ENCODE data around the gene KCTD18.

The KCTD18 gene

DNA sequence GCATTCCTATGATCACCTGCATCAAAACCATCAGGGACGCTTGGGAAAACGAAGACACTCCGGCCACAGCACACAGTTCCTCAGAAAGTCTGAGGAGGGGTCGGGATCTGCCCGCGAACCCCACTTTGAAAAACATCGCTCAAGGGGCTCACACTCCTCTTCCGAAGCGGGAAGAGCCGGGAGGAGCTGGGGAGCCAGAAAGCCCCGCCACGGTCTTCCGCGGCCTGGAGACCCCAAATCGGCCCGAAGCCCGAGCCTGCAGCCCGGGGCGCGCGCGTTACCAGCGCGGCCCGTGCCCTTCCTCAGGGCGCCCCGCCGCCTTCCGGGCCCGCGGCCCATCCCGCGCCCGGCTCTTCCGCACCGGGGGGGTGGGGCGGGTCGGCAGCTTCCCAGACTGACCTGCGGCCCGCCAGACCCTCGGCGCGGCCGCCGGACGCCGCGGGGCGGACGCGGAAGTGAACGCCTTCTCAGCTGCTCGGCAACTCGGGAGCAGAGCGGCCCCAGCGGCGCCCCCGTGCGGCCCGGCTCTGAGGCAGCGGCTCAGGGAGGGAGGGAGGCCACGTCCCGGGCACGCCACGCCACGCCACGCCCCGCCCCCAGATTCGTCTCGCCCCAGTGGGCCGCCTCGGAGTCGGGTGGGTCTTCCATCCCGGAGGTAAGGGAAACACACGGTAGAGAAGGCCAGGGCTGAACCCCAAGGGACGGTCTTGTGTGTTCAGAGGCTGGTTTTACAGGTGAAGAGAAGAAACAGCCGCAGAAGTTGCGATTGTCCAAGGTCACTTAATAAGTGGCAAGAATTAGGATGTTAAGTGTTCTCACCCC lies at the start of gene KCTD18:
KCTD18 (minus strand) TSS at position 457 of the 822 bp plus-strand sequence. CDS start 3,052 bp downstream, outside the sequence.
- peak; percentile 85 to 87 for DNase-seq (ENCODE audit: low read depth in 1 of 2, low spot score in 1 of 2)

GRCh38 chr2:200540793-200541192 lies 30.9 kb upstream of the KCTD18 start:
- no peak for DNase-seq (ENCODE audit: low read depth in 1 of 2, low spot score in 1 of 2)

DNA sequence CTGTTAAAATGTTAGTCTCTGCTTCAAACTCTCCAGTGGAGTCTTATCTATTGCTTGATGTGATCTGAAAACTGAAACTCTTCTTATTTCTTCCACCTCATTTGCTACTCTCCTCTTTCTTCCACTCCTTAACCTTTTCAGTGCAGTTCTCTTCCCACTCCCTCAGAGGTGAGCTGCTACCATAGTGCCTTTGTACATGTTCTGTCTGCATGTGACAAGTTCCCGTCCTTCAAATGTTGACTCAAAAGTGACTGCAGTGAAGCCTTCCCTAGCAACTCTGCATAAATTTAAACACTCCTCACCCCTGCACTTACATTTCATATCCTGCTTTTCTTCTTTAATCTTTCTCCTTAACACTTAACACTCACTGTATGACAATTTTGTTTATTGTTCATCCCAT lies 28.3 kb upstream of the KCTD18 start:
- no peak for DNase-seq (ENCODE audit: low read depth in 1 of 2, low spot score in 1 of 2)

- DNase-seq (ENCODE audit: low read depth in 1 of 2, low spot score in 1 of 2) = no peak
Measured at GRCh38 chr2:200534572-200534971, 24.7 kb upstream of the KCTD18 start.

GRCh38 chr2:200533754-200534153 lies 23.9 kb upstream of the KCTD18 start:
- DNase-seq (ENCODE audit: low read depth in 1 of 2, low spot score in 1 of 2) = no peak

DNA sequence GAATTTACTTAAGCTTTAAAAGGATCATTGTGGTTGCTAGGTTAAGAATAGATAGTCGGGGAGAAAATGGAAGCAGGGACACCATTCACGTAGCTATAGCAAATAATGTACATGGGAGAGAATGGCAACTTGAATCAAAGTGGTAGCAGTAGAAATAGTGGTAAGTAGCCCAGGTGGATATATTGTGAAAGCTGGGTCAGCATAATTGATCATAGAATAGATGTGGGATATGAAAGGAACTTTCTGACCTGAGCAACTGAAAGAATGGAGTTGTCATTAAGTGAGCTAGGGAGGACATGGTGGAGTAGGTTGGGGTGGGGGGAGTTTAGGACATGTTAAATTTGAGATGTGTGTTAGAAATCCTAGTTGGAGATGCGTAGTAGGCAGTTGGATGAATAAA lies 18.4 kb upstream of the KCTD18 start:
- no peak for DNase-seq (ENCODE audit: low read depth in 1 of 2, low spot score in 1 of 2)

GRCh38 chr2:200525882-200526651 lies 16.2 kb upstream of the KCTD18 start, which contains the start of gene SGO2:
SGO2 (plus strand) TSS chr2:200526207; CDS start chr2:200532976, 6,769 bp downstream.
- peak; percentile 89 to 92 for DNase-seq (ENCODE audit: low read depth in 1 of 2, low spot score in 1 of 2)

GRCh38 chr2:200525551-200525881 lies 15.6 kb upstream of the KCTD18 start:
- DNase-seq (ENCODE audit: low read depth in 1 of 2, low spot score in 1 of 2) = no peak

- DNase-seq (ENCODE audit: low read depth in 1 of 2, low spot score in 1 of 2) = no peak
Measured at GRCh38 chr2:200525066-200525465, 15.2 kb upstream of the KCTD18 start.

GRCh38 chr2:200523604-200524003 lies 13.7 kb upstream of the KCTD18 start:
- DNase-seq (ENCODE audit: low read depth in 1 of 2, low spot score in 1 of 2) = no peak

- no peak for DNase-seq (ENCODE audit: low read depth in 1 of 2, low spot score in 1 of 2)
Measured at GRCh38 chr2:200523158-200523557, 13.3 kb upstream of the KCTD18 start.

DNA sequence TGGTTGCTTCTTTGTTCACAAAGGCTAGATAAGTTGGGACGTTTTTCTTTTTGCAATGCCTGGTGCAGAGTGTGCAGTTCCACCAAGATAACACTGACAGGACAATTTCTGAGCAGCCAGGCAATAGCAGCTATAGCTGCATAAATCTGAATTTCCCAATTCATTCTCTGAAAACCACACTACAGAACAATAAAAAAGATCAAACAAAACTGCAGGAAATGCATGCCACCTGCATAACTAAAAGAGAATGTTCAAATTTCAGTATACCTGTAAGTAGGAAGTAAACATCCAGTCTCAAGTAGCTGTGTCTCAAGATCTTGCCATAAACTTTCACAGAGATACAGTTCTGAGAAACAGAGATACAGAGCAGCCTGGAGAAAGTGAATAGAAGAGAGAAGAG lies 5.3 kb upstream of the KCTD18 start:
- DNase-seq (ENCODE audit: low read depth in 1 of 2, low spot score in 1 of 2) = no peak

GRCh38 chr2:200509235-200509611 lies 645 bp downstream of the KCTD18 start:
- no peak for DNase-seq (ENCODE audit: low read depth in 1 of 2, low spot score in 1 of 2)

DNA sequence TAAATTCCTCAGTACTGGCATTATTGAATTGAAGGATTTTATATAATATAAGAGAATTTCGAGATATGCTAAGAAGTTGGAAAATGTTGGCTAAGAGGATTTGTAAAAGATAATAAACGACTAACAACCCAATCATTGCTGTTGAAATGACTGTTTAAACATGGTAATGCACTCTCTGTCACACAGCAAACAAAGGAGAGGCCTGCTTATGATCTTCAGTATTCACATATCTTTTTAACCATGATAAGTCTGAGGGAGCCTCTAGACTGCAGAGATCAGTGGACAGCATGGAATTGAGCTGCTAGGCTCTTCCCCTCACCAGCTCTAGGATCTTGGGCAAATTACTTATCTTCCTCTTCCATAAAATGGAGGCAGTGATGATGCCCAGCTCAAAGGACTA lies 2.7 kb downstream of the KCTD18 start:
- no peak for DNase-seq (ENCODE audit: low read depth in 1 of 2, low spot score in 1 of 2)

DNA sequence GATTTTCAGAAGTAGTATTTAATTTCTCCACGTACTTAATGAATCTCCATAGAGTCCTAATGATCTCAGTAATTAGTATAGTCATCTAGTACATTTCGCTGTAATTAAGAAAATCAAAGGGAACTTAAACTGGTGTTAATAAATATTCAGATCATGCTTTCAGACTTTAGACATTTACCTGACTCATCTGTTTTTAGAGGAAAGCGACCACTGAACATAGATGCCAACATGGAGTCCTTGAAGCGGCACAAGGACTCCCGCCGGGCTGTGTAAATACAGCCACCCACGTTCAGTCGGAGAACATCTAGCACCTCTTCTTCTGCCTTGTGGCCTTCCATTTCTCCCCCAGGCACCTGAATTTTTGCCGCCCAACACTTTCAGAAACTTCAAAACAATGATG lies 3.2 kb downstream of the KCTD18 start:
- DNase-seq (ENCODE audit: low read depth in 1 of 2, low spot score in 1 of 2) = no peak

DNA sequence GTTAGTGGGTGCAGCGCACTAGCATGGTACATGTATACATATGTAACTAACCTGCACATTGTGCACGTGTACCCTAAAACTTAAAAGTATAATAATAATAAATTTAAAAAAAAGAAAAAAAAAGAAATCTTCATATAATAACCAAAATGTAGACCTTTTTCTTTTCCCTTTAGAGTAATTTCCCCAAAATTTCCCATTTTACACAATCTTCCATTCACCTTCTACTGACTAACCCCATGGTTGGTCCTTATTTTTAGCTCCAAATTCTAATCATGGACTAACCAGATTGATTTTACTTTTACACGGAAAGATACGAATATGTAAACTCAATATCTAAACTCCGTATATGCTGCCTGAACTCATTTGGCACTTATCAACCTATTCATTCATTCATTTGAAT lies 7.7 kb downstream of the KCTD18 start:
- DNase-seq (ENCODE audit: low read depth in 1 of 2, low spot score in 1 of 2) = no peak

- no peak for DNase-seq (ENCODE audit: low read depth in 1 of 2, low spot score in 1 of 2)
Measured at GRCh38 chr2:200498402-200499162, 11.3 kb downstream of the KCTD18 start.

DNA sequence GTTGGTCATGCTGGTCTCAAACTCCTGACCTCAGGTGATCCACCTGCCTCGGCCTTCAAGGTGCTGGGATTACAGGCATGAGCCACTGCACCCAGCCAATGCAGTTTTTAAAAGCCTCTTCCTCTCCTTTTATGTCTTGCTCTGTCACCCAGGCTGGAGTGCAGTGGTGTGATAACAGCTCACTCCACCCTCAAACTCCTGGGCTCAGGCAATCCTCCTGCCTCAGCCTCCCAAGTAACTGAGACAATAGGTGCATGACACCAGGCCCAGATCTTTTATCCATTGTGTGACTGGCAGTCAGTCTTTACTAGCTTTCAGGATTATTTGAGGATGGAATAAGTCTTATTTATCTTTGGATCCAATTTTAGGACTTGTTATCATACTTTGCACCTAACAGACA lies 13.2 kb downstream of the KCTD18 start:
- no peak for DNase-seq (ENCODE audit: low read depth in 1 of 2, low spot score in 1 of 2)

DNA sequence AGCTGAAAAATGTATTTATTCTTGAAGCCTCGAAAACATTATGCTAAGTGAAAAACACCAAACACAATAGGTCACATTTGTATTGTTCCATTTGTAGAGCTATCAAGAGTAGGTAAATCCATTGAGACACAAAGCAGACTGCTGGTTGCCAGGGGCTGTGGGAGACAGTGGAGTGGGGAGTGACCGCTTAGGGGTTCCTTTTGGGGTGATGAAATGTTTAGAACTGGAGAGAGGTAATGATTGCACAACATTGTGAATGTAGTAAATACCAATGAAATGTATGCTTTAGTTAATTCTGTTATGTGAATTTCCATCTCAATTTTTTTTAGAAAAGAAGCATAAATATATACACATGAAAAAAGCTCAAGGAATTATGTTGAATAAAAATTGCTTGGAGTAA lies 15.8 kb downstream of the KCTD18 start:
- no peak for DNase-seq (ENCODE audit: low read depth in 1 of 2, low spot score in 1 of 2)

DNA sequence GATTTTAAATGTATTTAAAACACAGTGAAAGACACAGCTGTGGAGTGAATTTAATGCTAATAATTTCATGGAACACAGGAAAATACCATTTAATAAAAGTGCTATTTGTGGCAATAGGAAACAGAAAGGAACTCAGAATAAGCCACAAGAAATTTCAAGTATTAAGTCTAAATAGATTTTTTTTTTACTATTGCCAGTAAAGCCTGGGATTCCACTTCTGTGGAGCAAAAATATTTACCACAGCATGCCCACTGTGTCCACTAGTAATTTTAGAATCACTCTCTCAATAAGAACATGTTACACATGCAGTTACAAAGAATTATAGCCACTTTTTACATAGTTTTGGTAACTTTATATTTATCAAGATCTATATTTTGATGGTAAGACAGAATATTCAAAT lies 17.2 kb downstream of the KCTD18 start:
- DNase-seq (ENCODE audit: low read depth in 1 of 2, low spot score in 1 of 2) = no peak

GRCh38 chr2:200490001-200490400 lies 19.9 kb downstream of the KCTD18 start:
- no peak for DNase-seq (ENCODE audit: low read depth in 1 of 2, low spot score in 1 of 2)

- DNase-seq (ENCODE audit: low read depth in 1 of 2, low spot score in 1 of 2) = no peak
Measured at GRCh38 chr2:200488169-200488568, 21.7 kb downstream of the KCTD18 start.

All from stimulated activated CD4-positive, alpha-beta T cell treated with anti-CD3 and anti-CD28 coated beads, Interleukin-15, amount 100 ng/mL, for 1 hour (primary cell).